G401.6 (cell line): Measurements from ENCODE around the gene SREK1IP1.
"Not testable (repeated sequence)": the region's sequence is repeated elsewhere in the genome, so short reads cannot be mapped to it uniquely, and the experiment has no call there.

Experiments used
- FAIRE-seq: peaks from 2 replicates; lab custom pipeline; 2012; peaks lifted over from hg19 to GRCh38; lab: Jason Lieb, UNC

SREK1IP1 gene

DNA sequence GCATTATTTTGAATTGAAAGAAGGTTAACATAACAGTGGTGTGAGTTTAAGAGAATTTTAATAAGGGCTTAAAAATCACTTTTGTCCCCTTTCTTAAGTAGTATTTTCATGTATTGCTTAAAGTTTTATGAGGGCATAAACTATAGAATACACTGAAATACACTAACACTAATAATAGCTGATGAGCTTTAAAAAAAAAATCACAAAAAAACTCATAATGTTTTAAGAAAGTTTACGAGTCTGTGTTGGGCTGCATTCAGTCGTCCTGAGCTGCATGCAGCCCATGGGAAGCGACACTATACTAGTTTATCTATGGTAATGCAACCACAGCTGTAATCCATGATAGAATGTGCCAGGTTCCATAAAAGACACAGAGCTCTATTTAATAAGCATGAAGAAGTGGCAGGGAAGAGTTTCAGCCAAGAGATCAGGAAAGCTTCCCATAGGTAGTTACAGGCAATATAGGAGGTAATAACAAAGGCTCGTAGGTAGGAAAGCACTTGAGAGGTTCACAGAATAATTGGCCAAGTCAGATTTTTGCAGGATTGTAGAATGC, 4.5 kb downstream of the SREK1IP1 start:
- FAIRE-seq = no peak

DNA sequence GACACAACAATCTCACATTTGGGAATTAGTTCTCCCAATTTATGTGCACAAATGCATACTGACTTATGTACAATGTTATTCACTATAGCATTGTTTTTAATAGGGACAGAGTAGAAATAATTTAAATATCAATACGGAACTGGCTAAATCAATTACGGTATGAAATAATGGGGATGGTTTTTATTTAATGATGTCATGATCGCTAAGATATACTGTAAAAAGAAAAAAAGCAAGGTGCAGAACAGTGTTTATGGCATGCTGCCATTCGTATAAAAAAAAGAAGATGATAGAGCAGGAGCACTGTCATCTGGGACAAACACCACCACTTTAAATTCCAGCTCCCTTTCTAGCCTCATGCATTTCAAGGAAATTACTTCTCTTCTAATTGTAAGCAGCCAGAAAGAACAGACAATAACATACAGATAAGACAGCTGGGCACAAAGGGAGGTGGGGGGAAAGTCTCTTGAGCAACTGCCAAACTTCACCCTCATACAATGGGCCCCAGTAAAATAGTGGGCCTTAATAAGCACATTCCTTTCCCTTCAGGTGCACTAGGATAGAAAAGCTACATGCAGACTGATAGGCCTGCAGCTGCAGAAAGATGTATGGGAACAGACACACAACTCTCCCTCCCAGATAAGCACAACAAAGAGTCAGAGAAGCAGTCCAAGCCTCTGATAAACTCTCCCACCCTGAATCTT, 8.4 kb downstream of the SREK1IP1 start:
- no peak for FAIRE-seq

DNA sequence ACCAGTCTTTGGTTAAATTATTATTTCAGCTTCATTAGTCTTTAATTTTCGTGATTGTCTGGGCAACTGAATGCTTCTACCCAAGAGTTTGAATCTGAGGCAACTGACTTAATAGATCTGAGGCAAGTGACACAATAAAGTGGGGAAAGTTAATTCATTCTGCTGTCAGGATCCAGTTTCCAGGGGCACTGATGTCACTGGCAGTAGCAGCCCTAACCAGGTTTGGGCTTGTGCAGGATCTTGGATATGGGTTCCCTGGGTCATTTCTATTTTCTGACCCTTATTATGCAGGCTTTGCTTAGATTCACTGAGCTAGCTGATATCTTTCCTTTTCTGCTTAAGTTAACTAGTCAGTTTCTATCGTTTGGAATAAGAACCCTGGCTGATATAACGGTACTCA, 9.6 kb downstream of the SREK1IP1 start:
- FAIRE-seq = no peak

DNA sequence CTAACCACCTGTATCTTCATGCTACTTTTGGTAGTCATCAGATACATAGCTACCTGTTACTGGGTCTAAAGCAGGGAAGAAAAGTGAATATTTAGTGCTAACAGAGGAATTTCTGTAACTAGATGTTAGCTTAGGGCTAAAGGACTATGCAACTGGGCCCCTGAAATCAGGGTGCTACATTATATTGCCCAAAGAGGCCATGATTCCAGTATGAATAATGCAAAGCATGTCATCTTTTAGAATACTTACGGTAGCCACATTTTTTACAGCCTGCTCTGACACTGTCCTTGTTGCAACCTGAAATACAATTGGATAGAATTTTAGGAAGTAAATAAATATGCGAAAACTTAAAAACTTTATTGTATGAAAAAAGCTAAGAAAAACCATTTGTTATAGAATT, 14.4 kb downstream of the SREK1IP1 start:
- FAIRE-seq = no peak

DNA sequence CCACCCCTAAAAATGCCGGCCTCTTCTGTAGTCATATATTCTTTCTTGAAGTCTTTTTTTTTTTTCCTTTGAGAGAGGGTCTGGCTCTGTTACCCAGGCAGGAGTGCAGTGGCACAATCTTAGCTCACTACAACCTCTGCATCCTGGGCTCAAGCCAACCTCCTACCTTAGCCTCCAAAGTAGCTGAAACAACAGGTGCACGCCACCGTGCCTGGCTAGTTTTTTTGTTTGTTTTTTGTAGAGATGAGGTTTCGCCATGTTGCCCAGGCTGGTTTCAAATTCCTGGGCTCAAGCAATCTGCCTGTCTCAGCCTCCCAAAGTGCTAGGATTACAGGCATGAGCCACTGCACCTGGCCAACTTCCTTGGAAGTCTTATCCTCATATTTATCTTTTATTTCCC, 19.1 kb downstream of the SREK1IP1 start:
- FAIRE-seq = no peak

DNA sequence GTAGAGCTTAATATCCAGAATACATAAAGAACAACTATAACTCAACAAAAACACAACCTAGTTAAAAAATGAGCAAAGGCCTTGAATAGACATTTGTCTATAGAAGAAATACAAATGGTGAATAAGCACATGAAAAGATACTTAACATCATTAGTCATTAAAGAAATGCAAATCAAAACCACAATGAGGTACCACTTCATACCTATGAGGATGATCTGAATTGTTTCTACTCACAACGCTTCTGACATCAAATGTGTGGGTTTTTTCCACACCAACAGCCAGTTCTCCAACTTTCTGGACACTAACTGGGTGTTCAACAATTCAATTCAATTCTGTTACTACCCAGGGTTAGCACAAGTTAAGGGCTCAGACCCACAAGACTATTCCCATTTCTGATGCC, 22.0 kb downstream of the SREK1IP1 start:
- no peak for FAIRE-seq

DNA sequence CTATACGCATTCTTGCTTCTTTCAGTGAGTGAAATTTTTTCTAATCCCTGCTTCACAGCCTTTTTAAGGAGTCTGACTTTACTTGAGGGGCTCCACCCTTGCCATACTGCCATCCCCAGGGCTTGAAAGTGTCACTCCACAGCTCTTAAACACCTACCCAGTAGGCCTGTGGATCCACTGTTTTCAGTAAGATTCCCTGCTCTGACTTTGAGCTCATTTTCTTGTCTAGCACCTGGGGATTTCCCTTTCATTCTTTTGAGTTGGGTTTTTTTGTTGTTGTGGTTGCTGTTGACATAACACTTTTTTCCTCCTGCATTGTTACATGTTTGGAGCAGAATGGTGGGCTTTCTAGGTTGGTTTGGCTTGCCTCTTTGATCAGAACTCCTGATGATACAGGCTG, 23.6 kb downstream of the SREK1IP1 start:
- no peak for FAIRE-seq

DNA sequence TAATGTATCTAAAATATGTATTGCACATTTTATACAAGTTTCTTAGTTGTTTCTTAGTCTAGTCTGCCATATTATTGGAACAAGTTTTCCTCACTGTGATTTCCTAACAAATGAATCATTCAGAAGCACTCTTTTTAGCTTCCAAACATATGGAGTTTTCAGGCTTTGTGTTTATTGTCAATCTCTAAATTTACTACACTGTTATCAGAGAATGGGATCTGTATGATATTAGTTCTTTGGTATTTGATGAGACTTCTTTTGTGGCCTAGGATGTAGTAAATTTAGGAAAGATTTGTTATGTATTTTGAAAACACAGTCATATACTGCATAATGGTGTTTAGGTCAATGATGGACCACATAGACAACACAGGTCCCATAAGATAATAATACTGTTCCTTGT, 25.7 kb downstream of the SREK1IP1 start:
- no peak for FAIRE-seq

DNA sequence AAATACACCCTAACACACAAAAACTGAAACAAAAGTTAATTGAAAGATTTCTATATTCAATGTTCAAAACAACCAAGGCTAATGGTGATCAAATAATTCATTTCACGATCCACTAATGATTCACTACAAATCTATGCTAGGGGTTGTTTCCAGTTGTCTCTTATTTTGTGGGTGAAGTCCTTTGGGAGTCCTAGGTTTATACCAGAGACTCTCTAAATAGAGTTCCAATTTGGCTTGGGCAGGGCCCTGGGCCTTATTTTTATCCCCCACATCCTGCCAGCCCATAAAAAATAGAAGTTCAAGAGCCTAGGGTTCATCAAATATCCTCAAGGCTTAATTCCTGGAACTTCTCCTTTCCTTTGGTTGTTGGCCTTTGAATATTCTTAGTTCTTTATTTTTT, 26.1 kb downstream of the SREK1IP1 start:
- FAIRE-seq = no peak

DNA sequence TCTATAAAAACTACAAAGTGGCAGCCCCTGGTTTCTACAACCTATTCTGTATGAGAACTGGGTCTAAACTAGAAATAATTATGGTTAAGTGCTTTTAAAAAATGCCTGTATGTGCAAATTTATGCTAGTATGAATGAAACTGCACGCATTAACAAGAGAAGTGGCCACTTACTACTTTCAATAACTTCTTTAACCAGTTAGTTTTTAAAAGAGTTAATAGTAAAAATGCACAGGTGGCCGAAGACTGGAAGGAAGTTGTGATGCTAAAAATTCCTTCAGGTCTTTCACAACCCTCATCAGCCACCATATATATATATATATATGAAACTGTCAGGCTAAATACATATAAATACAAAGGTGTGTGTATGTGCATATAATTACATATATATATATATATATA, 41.3 kb downstream of the SREK1IP1 start:
- FAIRE-seq = no peak

DNA sequence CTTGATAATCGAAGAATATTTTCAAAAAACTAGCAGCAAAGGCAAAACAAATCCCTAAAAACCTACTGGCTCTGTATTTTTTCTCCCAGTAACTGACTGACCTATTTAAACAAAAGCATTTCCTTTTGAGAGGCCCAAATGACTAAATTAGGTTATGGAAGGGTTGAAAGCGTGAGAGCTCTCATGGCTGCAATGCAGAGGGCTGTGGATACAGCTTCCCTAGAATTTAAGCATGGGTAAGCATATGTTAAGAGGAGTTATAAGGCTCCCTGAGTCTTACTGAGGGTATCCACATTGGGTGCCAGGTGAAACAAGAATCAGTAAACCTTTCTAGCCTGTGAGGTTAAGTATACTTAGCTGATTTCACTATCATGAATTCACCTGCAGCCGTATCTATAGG, 45.9 kb downstream of the SREK1IP1 start:
- no peak for FAIRE-seq

DNA sequence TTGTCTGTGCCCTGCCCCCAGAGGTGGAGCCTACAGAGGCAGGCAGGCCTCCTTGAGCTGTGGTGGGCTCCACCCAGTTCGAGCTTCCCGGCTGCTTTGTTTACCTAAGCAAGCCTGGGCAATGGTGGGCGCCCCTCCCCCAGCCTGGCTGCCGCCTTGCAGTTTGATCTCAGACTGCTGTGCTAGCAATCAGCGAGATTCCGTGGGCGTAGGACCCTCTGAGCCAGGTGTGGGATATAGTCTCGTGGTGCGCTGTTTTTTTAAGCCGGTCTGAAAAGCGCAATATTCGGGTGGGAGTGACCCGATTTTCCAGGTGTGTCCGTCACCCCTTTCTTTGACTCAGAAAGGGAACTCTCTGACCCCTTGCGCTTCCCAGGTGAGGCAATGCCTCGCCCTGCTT, 54.0 kb downstream of the SREK1IP1 start:
- not testable (repeated sequence) for FAIRE-seq

DNA sequence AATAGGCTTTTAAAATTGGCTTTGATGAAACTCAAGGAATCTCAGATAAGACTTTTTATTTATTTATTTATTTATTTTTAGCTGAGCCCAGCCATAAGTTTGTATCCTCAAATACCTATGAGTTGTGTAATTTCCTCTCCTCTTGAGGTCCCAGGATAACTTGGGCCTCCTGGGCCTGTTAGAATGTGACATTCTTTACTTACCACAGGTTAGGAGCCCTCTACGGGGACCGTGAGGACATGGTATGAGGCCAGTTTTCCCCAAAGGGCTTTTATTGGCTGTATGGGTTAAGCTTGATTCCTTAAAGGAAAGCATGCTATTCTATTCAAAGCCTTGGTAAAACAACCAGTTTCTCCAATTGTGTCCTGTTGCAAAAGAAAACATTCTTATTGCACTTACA, 61.3 kb downstream of the SREK1IP1 start:
- no peak for FAIRE-seq

DNA sequence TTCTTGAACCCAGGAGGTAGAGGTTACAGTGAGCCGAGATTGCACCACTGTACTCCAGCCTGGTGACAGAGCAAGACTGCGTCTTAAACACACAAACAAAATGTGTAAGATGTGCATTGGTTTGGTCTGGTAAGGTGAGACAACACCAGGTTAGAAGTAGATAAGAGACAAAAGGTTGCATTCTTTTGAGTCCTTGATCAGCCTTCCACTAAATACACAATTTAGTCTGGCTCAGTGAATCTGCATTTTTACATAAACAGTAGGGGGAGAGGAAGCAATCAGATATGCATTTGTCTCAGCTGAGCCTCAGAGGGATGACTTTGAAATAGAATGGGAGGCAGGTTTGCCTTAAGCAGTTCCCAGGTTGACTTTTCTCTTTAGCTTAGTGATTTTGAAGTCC, 62.4 kb downstream of the SREK1IP1 start:
- not testable (repeated sequence) for FAIRE-seq

DNA sequence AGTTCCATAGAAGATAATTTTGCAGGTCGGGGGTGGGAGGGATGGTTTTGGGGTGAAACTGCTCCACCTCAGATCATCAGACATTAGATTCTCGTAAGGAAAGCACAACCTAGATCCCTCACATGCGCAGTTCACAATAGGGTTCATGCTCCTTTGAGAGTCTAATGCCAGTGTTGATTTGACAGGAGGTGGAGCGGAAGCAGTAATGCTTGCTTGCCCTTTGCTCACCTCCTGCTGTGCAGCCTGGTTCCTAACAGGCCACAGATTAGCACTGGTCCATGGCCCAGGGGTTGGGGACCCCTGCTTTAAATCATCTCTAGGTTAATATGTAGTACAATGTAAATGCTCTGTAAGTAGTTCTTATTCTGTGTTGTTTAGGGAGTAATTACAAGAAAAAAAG, 67.7 kb downstream of the SREK1IP1 start:
- FAIRE-seq = no peak

DNA sequence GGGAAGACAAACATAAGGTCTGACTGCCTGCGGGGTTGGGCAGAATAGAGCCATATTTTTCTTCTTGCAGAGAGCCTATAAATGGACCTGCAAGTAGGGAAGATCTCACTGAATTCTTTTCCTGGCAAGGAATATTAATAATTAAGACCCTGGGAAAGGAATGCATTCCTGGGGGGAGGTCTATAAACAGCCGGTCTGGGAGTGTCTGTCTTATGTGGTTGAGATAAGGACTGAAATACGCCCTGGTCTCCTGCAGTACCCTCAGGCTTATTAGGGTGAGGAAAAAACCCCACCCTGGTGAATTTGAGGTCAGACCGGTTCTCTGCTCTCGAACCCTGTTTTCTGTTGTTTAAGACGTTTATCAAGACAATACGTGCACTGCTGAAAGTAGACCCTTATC, 72.1 kb downstream of the SREK1IP1 start:
- not testable (repeated sequence) for FAIRE-seq

DNA sequence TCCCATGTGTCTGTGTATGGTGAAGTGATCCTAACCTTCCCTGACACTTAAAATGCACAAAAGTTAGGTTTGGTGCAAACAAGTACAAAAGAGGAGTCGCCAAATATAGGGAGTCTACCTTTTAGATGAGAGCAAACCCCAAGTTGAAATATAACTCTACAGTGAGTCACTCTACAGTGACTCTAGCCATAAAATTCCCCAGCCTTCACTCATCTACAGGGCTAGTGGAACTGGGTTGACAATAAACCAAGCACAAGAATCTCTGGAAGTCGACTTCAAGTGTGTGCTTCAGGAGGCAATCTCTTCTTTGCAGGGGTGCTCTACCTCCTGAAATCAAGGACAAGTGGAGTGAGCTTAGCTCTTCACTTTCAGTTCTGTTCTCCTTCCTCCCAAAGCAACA, 74.9 kb downstream of the SREK1IP1 start:
- no peak for FAIRE-seq

DNA sequence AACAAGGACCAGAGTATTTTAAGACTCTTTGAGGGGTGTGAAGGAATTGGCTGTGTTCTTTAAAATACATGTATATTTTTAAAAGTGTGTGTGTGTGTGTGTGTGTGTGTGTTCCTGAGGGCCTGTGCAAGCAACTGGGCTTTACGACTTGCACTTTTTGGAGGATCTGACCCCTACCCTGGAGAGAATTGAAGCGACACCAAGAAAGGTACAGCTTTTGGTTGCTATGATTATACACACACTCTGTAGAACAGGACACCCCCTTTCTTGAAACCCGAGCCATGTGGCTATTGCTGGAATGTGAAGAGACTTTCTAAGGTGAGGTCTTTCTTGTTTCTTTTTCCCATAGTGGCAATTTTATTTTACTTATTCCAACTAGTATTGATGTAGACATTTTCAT, 77.2 kb downstream of the SREK1IP1 start:
- FAIRE-seq = no peak

DNA sequence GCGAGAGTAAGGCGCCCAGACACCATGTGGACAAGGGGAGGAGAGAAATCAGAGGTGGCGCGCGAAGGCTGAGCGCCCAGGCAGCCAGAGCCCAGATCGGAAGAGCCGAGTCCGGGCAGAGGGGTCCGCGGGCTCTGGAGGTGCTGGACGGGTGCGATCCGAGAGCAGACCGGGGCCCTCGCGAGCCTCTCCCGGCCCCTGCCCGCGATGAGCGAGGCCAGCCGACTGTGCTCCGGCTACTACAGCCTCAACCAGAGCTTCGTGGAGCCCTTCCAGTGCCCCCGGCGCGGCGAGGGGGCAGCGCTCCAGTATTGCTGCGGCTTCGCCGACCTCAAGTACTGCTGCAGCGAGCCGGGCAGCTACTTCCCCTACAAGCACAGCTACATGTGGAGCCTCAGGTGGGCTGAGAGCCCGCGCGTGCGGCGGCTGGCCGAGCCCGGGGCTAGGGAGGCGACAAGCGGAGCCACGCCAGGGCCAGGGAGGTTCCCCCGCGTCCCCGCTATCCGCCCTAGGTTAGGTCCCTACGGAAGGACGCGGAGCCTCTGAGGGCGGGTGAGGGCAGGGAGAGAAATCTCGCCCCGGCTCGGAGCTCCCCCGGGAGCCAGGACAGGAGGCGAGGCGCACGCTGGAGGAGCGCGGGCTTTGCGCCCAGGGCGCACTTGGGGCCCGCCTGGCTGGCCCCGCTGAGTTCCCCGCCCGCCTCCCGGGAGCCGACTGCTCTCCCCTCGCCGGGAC, 77.9 kb downstream of the SREK1IP1 start, which contains the start of gene SHISAL2B:
Gene SHISAL2B, plus strand, starts transcription at position 87 of the 735 bp plus-strand sequence. Its CDS starts 121 bp downstream, at position 208.
- FAIRE-seq = no peak

DNA sequence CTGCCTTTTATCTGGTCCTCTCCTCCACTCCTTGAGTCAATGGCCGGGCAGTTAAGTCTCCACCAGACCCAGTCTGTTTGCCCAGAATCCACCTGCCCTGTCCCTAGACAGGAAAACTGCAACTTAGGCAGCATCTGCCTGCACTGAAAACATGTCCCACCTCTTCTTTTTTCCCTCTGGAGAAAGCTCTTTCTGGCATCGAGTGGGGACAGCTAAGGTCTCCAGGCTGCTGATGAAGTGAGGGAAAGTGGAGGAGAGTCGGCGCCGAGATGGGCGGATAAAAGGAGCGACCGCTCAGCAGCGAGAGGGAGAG, 78.4 kb downstream of the SREK1IP1 start:
- FAIRE-seq = no peak

DNA sequence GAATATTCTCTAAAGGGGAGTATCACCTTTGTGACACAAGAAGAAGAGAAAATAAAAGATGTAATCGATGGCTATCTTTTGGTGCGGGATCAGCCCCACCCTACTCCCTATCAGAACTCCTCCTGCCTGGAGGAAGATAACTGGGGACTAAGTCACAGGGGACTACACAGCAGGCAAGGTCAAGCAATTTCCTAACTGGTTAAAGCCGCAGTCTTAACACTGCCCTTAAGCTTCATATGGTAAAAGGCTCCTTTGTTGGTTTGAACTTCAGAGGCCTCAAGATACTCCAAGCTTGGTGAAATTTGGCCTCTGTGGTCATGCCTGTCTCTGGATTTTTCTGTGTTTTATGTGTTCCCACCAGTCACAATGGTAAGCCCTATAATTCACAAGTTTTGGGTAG, 79.5 kb downstream of the SREK1IP1 start:
- FAIRE-seq = no peak

DNA sequence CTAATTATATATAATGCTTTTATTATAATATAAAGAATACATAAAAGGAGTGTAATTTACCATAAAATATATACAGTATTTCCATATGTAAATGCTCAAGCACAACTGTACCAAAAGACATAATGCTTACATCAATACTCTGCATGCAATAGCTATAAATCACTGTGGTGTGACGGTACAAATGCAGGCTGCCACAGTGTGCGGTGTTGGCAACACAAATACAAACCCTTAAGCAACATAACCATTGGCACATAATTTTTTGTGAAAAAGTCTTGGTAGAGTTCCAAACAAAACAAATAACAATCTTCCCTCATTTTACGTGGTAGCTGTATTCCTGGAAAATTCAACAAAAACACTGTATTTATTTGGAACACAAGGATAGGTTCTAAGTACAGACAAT, 80.1 kb downstream of the SREK1IP1 start:
- FAIRE-seq = no peak

DNA sequence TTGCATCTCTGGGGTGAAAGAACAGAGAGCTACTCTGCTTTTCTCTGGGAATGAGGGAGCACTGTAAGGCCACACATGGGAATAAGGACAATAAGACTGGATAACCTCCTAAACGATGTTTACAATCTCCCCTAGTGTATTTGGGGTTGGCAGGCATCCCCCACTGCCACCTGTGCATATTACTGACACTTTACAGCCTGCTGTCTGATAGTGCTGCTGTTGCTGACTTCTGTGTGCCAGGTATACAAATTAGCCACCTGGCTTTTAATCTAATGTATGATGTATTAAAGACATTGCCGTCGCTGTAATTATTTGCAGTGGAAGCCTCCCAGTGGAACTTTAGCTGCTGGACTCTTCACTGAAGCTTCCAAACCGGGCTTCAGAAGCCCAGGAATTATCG, 82.6 kb downstream of the SREK1IP1 start:
- FAIRE-seq = no peak

DNA sequence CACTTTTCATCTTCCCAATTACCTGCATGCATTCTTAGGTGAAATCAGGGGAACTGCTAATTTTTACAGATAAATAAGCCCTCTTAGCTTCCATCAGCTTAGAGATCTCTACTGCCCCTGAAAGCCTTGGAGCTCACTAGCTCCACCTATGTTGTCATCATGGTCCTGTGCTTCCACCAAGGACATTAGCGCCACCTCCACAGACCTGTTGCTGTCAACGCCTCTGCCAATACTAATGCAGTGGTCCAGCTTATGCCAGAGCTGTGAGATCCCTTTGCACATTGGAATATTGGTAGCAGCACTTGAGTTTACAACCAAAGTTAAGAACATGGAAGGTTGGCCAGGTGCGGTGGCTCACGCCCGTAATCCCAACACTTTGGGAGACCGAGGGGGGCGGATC, 85.9 kb downstream of the SREK1IP1 start:
- no peak for FAIRE-seq
